OCI-M2 (cell line): ENCODE results near the gene KLK11.

Experiments used
- DNase-seq: peaks from one replicate; lab custom pipeline; 2025; ENCODE audit not compliant: unreplicated experiment; lab: John Stamatoyannopoulos, UW

Gene KLK11

GRCh38 chr19:50974702-50975556 is 51.5 kb downstream of the KLK11 start:
- no peak for DNase-seq

- no peak for DNase-seq
These were observed 53.5 kb downstream of the KLK11 start for GRCh38 chr19:50972795-50973376.
